ENCODE data around the gene PRELID1.

DNA sequence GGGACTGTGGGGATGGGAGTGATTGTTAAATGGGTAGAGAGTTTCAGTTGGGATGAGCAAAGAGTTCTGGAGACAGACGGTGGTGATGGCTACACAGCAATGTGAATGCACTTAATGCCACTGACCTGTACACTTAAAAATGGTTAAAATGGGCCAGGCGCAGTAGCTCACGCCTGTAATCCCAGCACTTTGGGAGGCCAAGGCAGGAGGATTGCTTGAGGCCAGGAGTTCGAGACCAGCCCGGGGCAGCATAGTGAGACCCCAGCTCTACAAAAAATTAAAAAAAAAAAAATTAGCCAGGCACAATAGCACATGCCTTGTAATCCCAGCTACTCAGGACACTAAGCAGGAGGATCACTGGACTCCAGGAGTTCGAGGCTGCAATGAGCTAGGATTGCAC, 40.2 kb downstream of the PRELID1 start:
- TF ChIP-seq SUZ12 (IDR thresholded peaks at IDR 0.05; ENCODE audit: extremely low read depth, insufficient read depth, insufficient read length) (no peak), YY1 (IDR thresholded peaks at IDR 0.05; ENCODE audit: insufficient read depth, insufficient read length) (no peak), ZNF274 (IDR thresholded peaks at IDR 0.05; ENCODE audit: low read depth, low read length) (no peak)

Measured in NT2/D1 (cell line).